Body of pancreas (tissue), 4 donors: ENCODE results near the gene PDE4D. TPM values are rescaled to one million over a fixed set of nuclear protein-coding genes. Genes with fewer than 3 reads are reported as not detected.
A peak's percentile ranks its signal among the peaks of the same experiment; 100 is the strongest.
"Not testable (repeated sequence)": the region's sequence is repeated elsewhere in the genome, so short reads cannot be mapped to it uniquely, and the experiment has no call there.

Source experiments
- ATAC-seq: fragments of 150-250 bp; one replicate; pipeline ENCODE4 v1.9.1; 2016
- DNase-seq, 4 donors: peaks; one replicate each; pipeline ENCODE4 v3.0.0-alpha.2; 2019
- H3K27ac ChIP-seq, 4 donors: fragments of 200-600 bp; sonication (generic); 1 replicate in 3 of 4; 2 replicates in 1 of 4; pipeline versions ENCODE4 v1.5.1 to v1.6.1; 2016 to 2019; ENCODE audit warnings: mild to moderate bottlenecking in 1 of 4, mixed read lengths in 1 of 4, moderate library complexity in 1 of 4
- H3K27me3 ChIP-seq, 2 donors: fragments of 200-600 bp; sonication (generic); one replicate each; pipeline ENCODE4 v1.6.0; 2016; ENCODE audit warnings: mild to moderate bottlenecking in 1 of 2
- H3K36me3 ChIP-seq, 2 donors: fragments of 200-600 bp; sonication (generic); replicated peaks in 1 of 2; 2 replicates each; pipeline ENCODE4 v1.5.1; 2016; ENCODE audit warnings: low read depth in 2 of 2; ENCODE audit not compliant: insufficient read depth in 1 of 2
- H3K4me1 ChIP-seq: fragments of 200-600 bp; sonication (generic); one replicate; pipeline ENCODE4 v1.6.0; 2016
- H3K4me3 ChIP-seq, 2 donors: fragments of 200-600 bp; sonication (generic); 1 replicate in 1 of 2; 2 replicates in 1 of 2; pipeline ENCODE4 v1.5.1; 2016 to 2019
- H3K9me3 ChIP-seq, 3 donors: fragments of 200-600 bp; sonication (generic); 1 replicate in 2 of 3; 2 replicates in 1 of 3; pipeline ENCODE4 v1.5.1; 2016
- CTCF ChIP-seq, 7 experiments: fragments of 450-650 bp in 4 of 7; fragments of 200-600 bp in 3 of 7; sonication (generic) in 3 of 7; IDR thresholded peaks; one replicate each; pipeline ENCODE4 v1.5.1; 2016 to 2019; ENCODE audit warnings: antibody characterized with exemption in 7 of 7
- POLR2A ChIP-seq, 3 donors: fragments of 450-650 bp; IDR thresholded peaks; one replicate each; pipeline ENCODE4 v1.6.1; 2016; ENCODE audit warnings: antibody characterized with exemption in 3 of 3, mild to moderate bottlenecking in 2 of 3
- WGBS, 2 donors: methylation state at CpG; one replicate each; pipeline ENCODE4 v1.1.5; 2017; 5-methylcytosine and 5-hydroxymethylcytosine counted together
- intact Hi-C: fragments of 100-400 bp; cut with DNase I; formaldehyde crosslinking; loops from one replicate; pipeline ENCODE4 v1.15.1; 2023
- total RNA-seq, 2 donors: library from RNA; depleted of rRNA; stranded (reverse); fragments of >200 nt; gene quantifications; one replicate each; pipeline ENCODE4 v1.1.0, GENCODE V29; 2016

The PDE4D gene
- total RNA-seq, 2 donors from 2014 or later = 8.6 to 9.2 TPM

DNA sequence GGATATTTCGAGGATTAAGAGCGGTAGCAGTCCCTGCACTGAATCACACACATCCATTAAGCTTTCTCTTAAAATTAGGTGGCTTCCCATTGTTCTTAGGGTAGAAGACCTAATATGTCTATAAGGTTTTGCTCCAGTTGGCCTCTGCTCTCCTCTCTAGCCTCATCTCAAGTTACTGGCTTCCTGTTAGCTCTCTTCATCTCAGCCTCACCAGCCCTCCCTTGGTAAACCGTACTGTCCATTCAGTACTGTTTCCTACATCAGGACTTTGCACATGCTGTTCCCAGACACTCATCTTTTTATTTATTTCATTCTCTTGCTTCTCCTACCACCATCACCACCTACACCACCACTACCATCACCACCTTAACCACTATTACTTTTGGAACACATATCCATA is 428.6 kb downstream of the PDE4D start:
- Histone ChIP-seq H3K27ac (no peak overlapping the region), H3K27me3 (no peaks in the 10 kb centered on the region), H3K36me3 (no peaks in the 10 kb centered on the region), H3K4me1 (peaks cover 16% of the 10 kb centered on the region), H3K4me3 (no peak overlapping the region), H3K9me3 (no peaks in the 10 kb centered on the region)
- TF ChIP-seq POLR2A (IDR thresholded peaks at IDR 0.05) (no peak), CTCF (IDR thresholded peaks at IDR 0.05) (no peak)
- no peak for DNase-seq
- no peak for ATAC-seq
- 93 to 97% methylated on average over 3 of the region's 3 CpGs for WGBS, 2 donors
- intact Hi-C loops = no loop called here

GRCh38 chr5:59463618-59464166 is 429.8 kb downstream of the PDE4D start:
- 82 to 91% methylated on average over 3 to 4 of the region's 4 CpGs for WGBS, 2 donors
- H3K27ac ChIP-seq, H3K4me3 ChIP-seq, H3K36me3 ChIP-seq, intact Hi-C loops, ATAC-seq, H3K9me3 ChIP-seq, DNase-seq, H3K27me3 ChIP-seq: not testable (repeated sequence)
- H3K4me1 ChIP-seq = peaks cover 25% of the 10 kb centered on the region

GRCh38 chr5:59462956-59463355 is 430.6 kb downstream of the PDE4D start:
- intact Hi-C loops = no loop called here
- TF ChIP-seq CTCF (IDR thresholded peaks at IDR 0.05) = no peak
- TF ChIP-seq POLR2A (IDR thresholded peaks at IDR 0.05) = no peak
- WGBS, 2 donors = 88 to 90% methylated on average over 1 of the region's 1 CpG
- Histone ChIP-seq H3K4me3 (no peak overlapping the region), H3K4me1 (peaks cover 32% of the 10 kb centered on the region), H3K36me3 (no peaks in the 10 kb centered on the region), H3K9me3 (no peaks in the 10 kb centered on the region), H3K27me3 (no peaks in the 10 kb centered on the region), H3K27ac (no peak overlapping the region)
- DNase-seq (no peak), ATAC-seq (no peak)

DNA sequence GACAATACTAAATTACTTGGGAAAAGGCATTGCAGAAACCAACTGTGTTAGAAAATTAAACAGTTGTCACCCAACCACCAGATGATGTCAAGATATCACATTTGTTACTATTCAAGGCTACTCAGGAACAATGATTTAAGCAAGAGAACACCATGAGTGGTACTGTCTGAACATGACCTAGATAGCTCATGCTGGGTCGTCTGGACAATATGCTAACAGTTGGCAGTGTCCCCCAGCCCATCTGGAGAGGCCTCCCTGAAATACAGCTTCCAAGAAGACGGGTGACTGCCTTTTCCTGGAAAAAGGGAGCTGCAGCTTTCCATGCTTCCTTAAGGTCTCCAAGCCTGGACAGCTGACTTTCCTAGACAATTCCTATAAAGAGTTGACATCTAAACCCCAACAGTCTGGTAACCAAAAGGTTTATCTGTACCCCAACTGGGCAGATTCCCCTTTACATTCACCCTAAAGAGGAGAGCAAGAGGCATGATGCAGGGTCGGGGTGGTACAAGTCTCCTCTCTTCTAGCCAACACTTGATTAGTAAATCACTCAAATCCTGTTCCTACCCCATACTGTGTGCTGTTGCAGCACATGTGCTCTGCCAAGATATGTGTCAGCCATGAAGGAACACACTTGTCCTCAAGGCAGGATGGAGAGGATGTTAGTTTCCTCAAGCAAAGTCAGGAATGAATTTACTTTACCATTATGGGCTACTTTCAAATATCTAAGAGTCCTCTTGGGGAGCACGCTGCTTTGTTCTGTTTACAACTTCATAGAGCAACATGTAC is 433.0 kb downstream of the PDE4D start:
- Histone ChIP-seq H3K9me3 (no peaks in the 10 kb centered on the region), H3K27me3 (no peaks in the 10 kb centered on the region), H3K36me3 (no peaks in the 10 kb centered on the region), H3K27ac (no peak overlapping the region), H3K4me3 (no peak overlapping the region), H3K4me1 (peaks cover 23% of the 10 kb centered on the region)
- intact Hi-C loops = no loop called here
- 67 to 72% methylated on average over 4 of the region's 4 CpGs for WGBS, 2 donors
- no peak for TF ChIP-seq CTCF (IDR thresholded peaks at IDR 0.05)
- TF ChIP-seq POLR2A (IDR thresholded peaks at IDR 0.05) = no peak
- DNase-seq = no peak
- peak; percentile 15 for ATAC-seq

DNA sequence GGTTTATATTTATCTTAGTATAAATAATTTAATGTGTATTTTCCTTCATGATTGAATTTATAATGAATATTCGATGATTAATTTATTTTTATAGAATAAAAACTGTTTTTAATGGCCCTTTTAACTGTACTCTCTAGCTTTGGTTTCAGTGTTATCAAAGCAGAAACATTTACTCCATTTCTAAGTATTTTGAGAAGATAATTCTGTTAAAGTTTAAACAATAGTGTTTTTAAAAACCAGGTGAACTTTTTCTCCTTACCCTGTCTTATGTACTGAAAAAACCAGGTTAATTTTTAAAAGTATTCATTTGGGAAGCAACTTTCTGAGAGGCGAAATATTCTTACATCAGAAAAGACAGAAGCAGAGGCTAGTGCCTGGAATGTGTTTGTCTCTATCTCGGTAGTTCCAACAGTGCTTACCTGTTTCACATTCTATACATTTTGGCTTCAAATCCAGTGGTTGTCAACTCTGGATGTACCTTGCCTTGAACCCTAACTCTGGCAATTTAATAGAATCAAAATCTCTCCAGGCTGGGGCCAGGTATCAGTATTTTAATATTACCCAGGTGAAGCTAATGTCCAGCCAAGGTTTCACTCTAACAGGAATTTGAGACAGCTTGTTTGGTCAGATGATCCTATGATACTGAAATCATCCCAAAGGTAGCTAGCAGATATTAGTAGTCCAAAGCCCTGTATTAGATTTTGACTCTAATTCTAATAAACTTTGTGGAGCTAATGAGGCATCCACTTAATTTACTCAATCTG is 434.4 kb downstream of the PDE4D start:
- DNase-seq (no peak), ATAC-seq (no peak)
- H3K27me3 ChIP-seq = no peaks in the 10 kb centered on the region
- no peaks in the 10 kb centered on the region for H3K36me3 ChIP-seq
- 22% methylated on average over 3 of the region's 3 CpGs for WGBS, 2 donors
- H3K9me3 ChIP-seq = no peaks in the 10 kb centered on the region
- peaks cover 23% of the 10 kb centered on the region for H3K4me1 ChIP-seq
- peak overlapping the region in 2 of 4 donors; percentile 2 to 63 for H3K27ac ChIP-seq
- no peak overlapping the region for H3K4me3 ChIP-seq
- intact Hi-C loops = no loop called here
- TF ChIP-seq POLR2A (IDR thresholded peaks at IDR 0.05) = no peak
- no peak for TF ChIP-seq CTCF (IDR thresholded peaks at IDR 0.05)
